Neural progenitor cell (in vitro differentiated cells): ENCODE results near the gene P3H3. TPM values are rescaled to one million over a fixed set of nuclear protein-coding genes. Genes with fewer than 3 reads are reported as not detected.
"Not testable (repeated sequence)": the region's sequence is repeated elsewhere in the genome, so short reads cannot be mapped to it uniquely, and the experiment has no call there.

ENCODE experiments used
- DNase-seq: peaks from one replicate; pipeline ENCODE4 v3.0.0-alpha.2; 2016; ENCODE audit warnings: low spot score
- H2AFZ ChIP-seq: fragments of 200-600 bp; sonication (generic); replicated peaks from 2 replicates; pipeline ENCODE4 v1.6.1; 2016; ENCODE audit warnings: antibody characterized with exemption
- H3F3A ChIP-seq: fragments of 200-600 bp; sonication (generic); 2 replicates; pipeline ENCODE4 v1.6.1; 2016; ENCODE audit warnings: antibody characterized with exemption, low read depth
- H3K27ac ChIP-seq: fragments of 200-600 bp; sonication (generic); 2 replicates; pipeline ENCODE4 v1.5.1; 2016; ENCODE audit warnings: mild to moderate bottlenecking
- H3K27me3 ChIP-seq: fragments of 200-600 bp; sonication (generic); 2 replicates; pipeline ENCODE4 v1.6.1; 2016; ENCODE audit warnings: mild to moderate bottlenecking, moderate library complexity
- H3K36me3 ChIP-seq: fragments of 200-600 bp; sonication (generic); 2 replicates; pipeline ENCODE4 v1.5.1; 2016
- H3K4me1 ChIP-seq: fragments of 200-600 bp; sonication (generic); 2 replicates; pipeline ENCODE4 v1.6.1; 2016; ENCODE audit warnings: mixed run types
- H3K4me2 ChIP-seq: fragments of 200-600 bp; sonication (generic); 2 replicates; pipeline ENCODE4 v1.6.1; 2016
- H3K4me3 ChIP-seq: fragments of 200-600 bp; sonication (generic); 2 replicates; pipeline ENCODE4 v1.5.1; 2016
- H3K79me2 ChIP-seq: fragments of 200-600 bp; sonication (generic); 2 replicates; pipeline ENCODE4 v1.6.1; 2016; ENCODE audit warnings: low read depth
- H3K9ac ChIP-seq: fragments of 200-600 bp; sonication (generic); 2 replicates; pipeline ENCODE4 v1.6.1; 2016
- H3K9me3 ChIP-seq: fragments of 200-600 bp; sonication (generic); 2 replicates; pipeline ENCODE4 v1.5.1; 2016; ENCODE audit warnings: low read depth
- H4K20me1 ChIP-seq: fragments of 200-600 bp; sonication (generic); 2 replicates; pipeline ENCODE4 v1.6.1; 2016; ENCODE audit warnings: low read depth
- H3K27ac Mint-ChIP-seq: 3 replicates; pipeline ENCODE4 v1.8.0; 2021; ENCODE audit warnings: mixed read lengths
- H3K27me3 Mint-ChIP-seq: 2 replicates; pipeline ENCODE4 v1.8.0; 2022; ENCODE audit warnings: low read depth, mild to moderate bottlenecking, inconsistent platforms, moderate library complexity, mixed read lengths; ENCODE audit not compliant: insufficient read depth
- H3K36me3 Mint-ChIP-seq: 3 replicates; pipeline ENCODE4 v1.8.0; 2021; ENCODE audit warnings: mixed read lengths
- H3K4me1 Mint-ChIP-seq: 3 replicates; pipeline ENCODE4 v1.8.0; 2021; ENCODE audit warnings: mixed read lengths
- H3K4me3 Mint-ChIP-seq: 3 replicates; pipeline ENCODE4 v1.8.0; 2021; ENCODE audit warnings: mild to moderate bottlenecking, moderate library complexity, mixed read lengths
- H3K9me3 Mint-ChIP-seq: 3 replicates; pipeline ENCODE4 v1.8.0; 2020; ENCODE audit warnings: mixed read lengths
- CTCF ChIP-seq: fragments of 200-600 bp; sonication (generic); IDR thresholded peaks from 2 replicates; pipeline ENCODE4 v1.5.1; 2017; ENCODE audit warnings: antibody characterized with exemption, mild to moderate bottlenecking
- EZH2 ChIP-seq: fragments of 200-600 bp; sonication (generic); IDR thresholded peaks from 2 replicates; pipeline ENCODE4 v1.6.1; 2017; ENCODE audit warnings: antibody characterized with exemption, mild to moderate bottlenecking, moderate library complexity
- EZH2phosphoT487 ChIP-seq: fragments of 200-600 bp; sonication (generic); IDR thresholded peaks from 2 replicates; pipeline ENCODE4 v1.6.1; 2017; ENCODE audit warnings: antibody characterized with exemption
- total RNA-seq: library from RNA; depleted of rRNA; stranded (reverse); fragments of >200 nt; gene quantifications from 2 replicates; pipeline ENCODE4 v1.2.3, GENCODE V29; 2015; ENCODE audit warnings: low replicate concordance

Gene P3H3
- total RNA-seq, 1 donor from 2014 or later, result 14.1 TPM

GRCh38 chr12:6887460-6887859 is 59.3 kb downstream of the P3H3 start:
- peaks cover 48% of the 10 kb centered on the region for H3F3A ChIP-seq
- H3K4me3 ChIP-seq, result no peak overlapping the region
- DNase-seq, result no peak
- no peak overlapping the region for H3K27ac ChIP-seq
- no peaks in the 10 kb centered on the region for H3K9me3 ChIP-seq
- no peak overlapping the region for H3K4me3 Mint-ChIP-seq
- peaks cover 34% of the 10 kb centered on the region for H3K4me1 Mint-ChIP-seq
- H3K27me3 ChIP-seq, result no peaks in the 10 kb centered on the region
- H3K4me2 ChIP-seq, result no peak overlapping the region
- H3K27ac Mint-ChIP-seq, result no peak overlapping the region
- H3K9me3 Mint-ChIP-seq, result no peaks in the 10 kb centered on the region
- no peaks in the 10 kb centered on the region for H3K27me3 Mint-ChIP-seq
- H3K36me3 Mint-ChIP-seq, result peaks cover 5% of the 10 kb centered on the region
- H3K79me2 ChIP-seq, result no peaks in the 10 kb centered on the region
- H3K9ac ChIP-seq, result no peak overlapping the region
- no peaks in the 10 kb centered on the region for H3K36me3 ChIP-seq
- H4K20me1 ChIP-seq, result no peaks in the 10 kb centered on the region
- peaks cover 23% of the 10 kb centered on the region for H3K4me1 ChIP-seq
- H2AFZ ChIP-seq, result no peak overlapping the region
- no peak for TF ChIP-seq EZH2
- no peak for TF ChIP-seq EZH2phosphoT487
- no peak for TF ChIP-seq CTCF

GRCh38 chr12:6888360-6888759 is 60.2 kb downstream of the P3H3 start:
- Histone ChIP-seq H3K4me3 (no peak overlapping the region), H3K36me3 (no peaks in the 10 kb centered on the region), H3K9ac (no peak overlapping the region), H3K4me1 (peaks cover 23% of the 10 kb centered on the region), H3K9me3 (no peaks in the 10 kb centered on the region), H3K27ac (no peak overlapping the region), H2AFZ (no peak overlapping the region), H4K20me1 (no peaks in the 10 kb centered on the region), H3F3A (peaks cover 48% of the 10 kb centered on the region), H3K4me2 (no peak overlapping the region), H3K27me3 (no peaks in the 10 kb centered on the region), H3K79me2 (no peaks in the 10 kb centered on the region)
- H3K27me3 Mint-ChIP-seq, result no peaks in the 10 kb centered on the region
- H3K4me1 Mint-ChIP-seq, result peaks cover 36% of the 10 kb centered on the region
- no peak overlapping the region for H3K4me3 Mint-ChIP-seq
- no peaks in the 10 kb centered on the region for H3K9me3 Mint-ChIP-seq
- DNase-seq, result no peak
- peak overlapping the region; percentile 40 for H3K27ac Mint-ChIP-seq
- H3K36me3 Mint-ChIP-seq, result peaks cover 5% of the 10 kb centered on the region
- TF ChIP-seq EZH2 (no peak), CTCF (no peak), EZH2phosphoT487 (no peak)

- H3K4me1 Mint-ChIP-seq, result peaks cover 36% of the 10 kb centered on the region
- not testable (repeated sequence) for H3K4me2 ChIP-seq, H3K9ac ChIP-seq, H3K9me3 ChIP-seq, H3K4me3 Mint-ChIP-seq, H3K36me3 Mint-ChIP-seq, DNase-seq, H3K9me3 Mint-ChIP-seq, H4K20me1 ChIP-seq, H3K79me2 ChIP-seq, H3K27me3 ChIP-seq, H3K27me3 Mint-ChIP-seq, H3K4me3 ChIP-seq, H3K27ac Mint-ChIP-seq, H3K36me3 ChIP-seq, H2AFZ ChIP-seq, H3K27ac ChIP-seq
- Histone ChIP-seq H3K4me1 (peaks cover 23% of the 10 kb centered on the region), H3F3A (peaks cover 48% of the 10 kb centered on the region)
Observed at GRCh38 chr12:6888794-6889193, 60.6 kb downstream of the P3H3 start.

Other genes starting within 250 kb of the P3H3 start
- gene CHD4, start 221.0 kb upstream of the P3H3 start, total RNA-seq, result 381 and 412 TPM in 2 replicates
- gene LPAR5, start 192.4 kb upstream of the P3H3 start, total RNA-seq, result 0.04 and 0.22 TPM in 2 replicates
- gene ACRBP, start 181.0 kb upstream of the P3H3 start, total RNA-seq, result 2.7 and 3.8 TPM in 2 replicates
- 101 and 135 TPM in 2 replicates for gene ING4, start 165.3 kb upstream of the P3H3 start, total RNA-seq
- gene ZNF384, start 139.0 kb upstream of the P3H3 start, total RNA-seq, result 38.0 and 52.0 TPM in 2 replicates
- 0.32 and 1.7 TPM in 2 replicates for gene PIANP, start 127.6 kb upstream of the P3H3 start, total RNA-seq
- gene COPS7A, start 104.4 kb upstream of the P3H3 start, total RNA-seq, result 24.5 and 41.8 TPM in 2 replicates
- 120 and 164 TPM in 2 replicates for gene MLF2, start 75.3 kb upstream of the P3H3 start, total RNA-seq
- 134 and 608 TPM in 2 replicates for gene PTMS, start 62.0 kb upstream of the P3H3 start, total RNA-seq
- gene LAG3, start 55.9 kb upstream of the P3H3 start, total RNA-seq, result 0.45 and 2.9 TPM in 2 replicates
- 2.0 and 2.5 TPM in 2 replicates for gene CD4, start 38.9 kb upstream of the P3H3 start, total RNA-seq
- 10.0 and 27.6 TPM in 2 replicates for gene GPR162, start 6.6 kb upstream of the P3H3 start, total RNA-seq
- 2.7 and 7.6 TPM in 2 replicates for gene GNB3, start 12.5 kb downstream of the P3H3 start, total RNA-seq
- gene CDCA3, start 22.9 kb downstream of the P3H3 start, total RNA-seq, result 62.1 and 73.5 TPM in 2 replicates
- 60.9 and 101 TPM in 2 replicates for gene USP5, start 23.7 kb downstream of the P3H3 start, total RNA-seq
- gene TPI1, start 39.1 kb downstream of the P3H3 start, total RNA-seq, result 1,038 and 1,695 TPM in 2 replicates
- gene SPSB2, start 44.9 kb downstream of the P3H3 start, total RNA-seq, result 0.65 and 6.6 TPM in 2 replicates
- gene LRRC23, start 76.4 kb downstream of the P3H3 start, total RNA-seq, result 4.1 and 5.2 TPM in 2 replicates
- gene ENO2, start 86.2 kb downstream of the P3H3 start, total RNA-seq, result 82.2 and 136 TPM in 2 replicates
- gene ATN1, start 99.6 kb downstream of the P3H3 start, total RNA-seq, result 8.9 and 28.7 TPM in 2 replicates
- not detected in 2 replicates for gene RNU7-1, start 115.4 kb downstream of the P3H3 start, total RNA-seq
- gene C12orf57, start 115.6 kb downstream of the P3H3 start, total RNA-seq, result 314 and 399 TPM in 2 replicates
- 4.4 and 6.0 TPM in 2 replicates for gene PTPN6, start 122.9 kb downstream of the P3H3 start, total RNA-seq
- 214 and 291 TPM in 2 replicates for gene PHB2, start 142.3 kb downstream of the P3H3 start, total RNA-seq
- gene EMG1, start 142.5 kb downstream of the P3H3 start, total RNA-seq, result 27.3 and 32.0 TPM in 2 replicates
- 18.1 and 32.6 TPM in 2 replicates for gene LPCAT3, start 190.1 kb downstream of the P3H3 start, total RNA-seq
- gene C1S, start 232.3 kb downstream of the P3H3 start, total RNA-seq, result 0.56 and 2.1 TPM in 2 replicates